NCI-H1436 (cell line): Measurements from ENCODE around the gene KCNMA1.

ENCODE experiments used
- DNase-seq: peaks from one replicate; lab custom pipeline; 2025; lab: John Stamatoyannopoulos, UW

The KCNMA1 gene

DNA sequence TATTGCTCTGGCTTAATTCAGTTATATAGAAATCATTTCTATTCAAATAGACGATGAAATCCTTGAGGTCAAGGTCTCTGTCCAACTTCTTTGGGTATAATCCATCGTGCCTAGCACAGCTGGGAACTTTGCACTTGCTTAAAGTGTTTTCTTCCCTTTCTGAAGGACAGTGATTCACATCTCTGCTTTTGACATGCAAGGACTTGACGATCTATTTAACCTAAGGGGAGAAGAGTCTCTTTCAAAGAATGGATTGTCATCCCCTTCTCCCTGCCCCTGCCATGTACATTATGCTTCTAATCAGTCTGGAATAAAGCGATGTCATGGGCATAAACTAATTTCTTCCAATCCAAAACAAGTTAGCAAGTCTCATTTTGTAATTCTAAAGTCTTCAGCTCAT is 488.6 kb downstream of the KCNMA1 start:
- DNase-seq, result no peak

DNA sequence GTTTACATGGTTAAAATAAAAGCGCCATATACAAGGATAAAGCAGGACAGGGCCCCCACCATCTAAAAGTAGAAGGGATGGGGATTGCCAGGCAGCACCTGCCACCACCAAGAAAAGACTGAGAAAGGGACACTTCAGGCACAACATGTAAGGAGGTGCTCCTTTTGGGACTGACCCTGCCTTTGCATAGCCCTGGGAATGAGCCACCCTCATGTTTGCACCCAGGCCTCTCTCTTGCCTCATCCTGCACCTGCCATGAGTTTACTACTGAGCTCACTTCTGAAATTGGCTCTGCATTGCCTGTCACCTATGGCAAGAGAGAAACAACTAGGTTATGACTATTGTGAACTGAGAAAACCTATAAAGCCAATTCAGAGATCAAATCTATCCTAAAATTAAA is 489.7 kb downstream of the KCNMA1 start:
- DNase-seq, result no peak

- DNase-seq, result no peak
Measured at GRCh38 chr10:77146712-77147336, 490.8 kb downstream of the KCNMA1 start.

DNA sequence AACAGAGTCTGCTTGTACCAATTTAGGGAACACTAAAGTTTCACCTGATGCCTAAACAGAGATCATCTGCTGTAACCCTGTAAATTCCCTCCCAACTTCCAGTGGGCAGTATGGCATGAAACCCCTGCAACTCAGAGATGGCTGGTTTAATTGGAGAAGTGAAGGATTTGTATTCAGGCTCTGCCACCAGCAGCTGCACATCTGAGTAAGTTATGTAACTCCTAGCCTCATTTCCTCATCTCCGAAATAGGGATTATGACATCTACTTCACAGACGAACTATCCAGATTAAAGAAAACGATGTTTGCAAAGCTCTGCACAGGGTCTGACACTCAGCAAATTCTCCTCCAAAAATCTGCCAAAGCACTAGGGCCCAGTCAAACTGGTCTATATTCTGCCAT is 493.0 kb downstream of the KCNMA1 start:
- DNase-seq, result no peak

DNA sequence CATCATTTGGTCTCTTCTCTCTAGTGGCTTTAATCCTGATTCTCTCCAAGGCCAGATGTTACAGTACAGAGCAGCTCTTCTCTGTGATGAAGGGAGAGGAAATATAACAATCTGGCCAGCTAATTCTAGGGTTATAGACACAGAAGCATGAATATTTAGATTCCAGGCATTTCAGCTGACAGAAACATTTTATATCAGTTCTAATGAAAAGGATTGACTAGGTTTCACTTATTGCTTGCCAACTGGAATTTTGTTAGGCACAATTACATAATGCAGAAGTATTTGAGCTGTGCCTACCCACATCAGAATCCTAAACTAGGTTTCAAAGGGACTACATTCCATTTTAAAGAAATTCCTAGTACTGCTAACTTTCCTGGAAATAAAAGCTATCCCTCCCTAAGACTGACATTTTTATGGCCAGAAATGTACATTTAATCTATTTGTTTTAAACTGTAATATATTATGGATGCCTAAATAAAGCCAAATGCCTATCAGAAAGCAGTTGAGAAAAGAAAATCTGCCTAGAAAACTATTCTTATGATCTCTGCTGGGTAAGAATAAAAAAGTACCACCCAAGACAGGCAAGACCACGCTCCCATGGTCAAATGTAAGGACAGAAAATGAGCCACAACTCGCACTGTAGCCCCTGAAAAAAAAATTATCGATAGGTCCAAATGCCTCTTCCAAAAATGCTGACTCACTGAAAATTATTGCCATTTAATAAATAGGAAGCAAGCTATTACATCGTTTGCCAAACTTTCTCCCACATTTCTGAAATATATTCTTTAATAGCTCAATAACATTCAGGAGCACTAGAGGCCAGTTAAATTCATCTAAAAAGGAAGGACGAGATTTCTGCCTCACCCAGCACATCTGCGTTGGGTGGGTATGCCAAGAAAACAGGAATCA is 498.1 kb downstream of the KCNMA1 start:
- DNase-seq, result no peak

DNA sequence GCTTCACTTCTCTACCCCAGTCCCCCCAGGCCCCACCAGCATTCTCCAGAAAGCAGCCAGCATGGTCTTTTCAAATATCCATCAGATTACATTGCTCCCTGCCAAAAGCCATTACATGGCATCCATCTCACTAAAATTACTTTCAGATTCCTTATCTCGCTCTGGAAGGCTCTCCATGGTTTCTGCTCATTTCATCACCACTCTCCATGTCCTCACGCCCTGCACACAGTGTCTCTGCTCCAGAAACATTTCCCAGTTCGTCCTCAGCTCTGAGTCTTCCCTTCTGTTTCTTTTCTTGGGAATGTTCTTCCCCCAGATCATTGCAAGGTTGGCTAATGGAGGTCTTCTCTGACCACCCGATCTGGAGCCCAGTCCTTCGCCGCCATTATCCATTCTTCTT is 499.1 kb downstream of the KCNMA1 start:
- DNase-seq, result no peak

- DNase-seq, result no peak
Measured at GRCh38 chr10:77135555-77135954, 502.1 kb downstream of the KCNMA1 start.

DNA sequence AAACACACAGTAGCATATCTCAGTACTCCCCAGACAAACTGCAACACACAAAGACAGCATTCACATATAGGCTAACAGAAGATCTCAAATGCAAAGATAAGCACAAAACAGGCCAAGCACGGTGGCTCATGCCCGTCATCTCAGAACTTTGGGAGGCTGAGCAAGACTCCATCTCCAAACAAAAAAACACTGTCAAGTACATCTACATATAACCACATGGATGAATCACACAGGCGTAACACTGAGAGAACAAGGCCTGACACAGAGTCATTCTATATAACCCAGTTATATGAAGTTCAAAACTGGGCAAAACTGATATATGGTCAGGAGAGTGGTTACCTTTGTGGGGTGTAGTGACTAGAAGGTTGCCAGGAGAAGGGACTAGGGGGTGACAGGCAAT is 506.4 kb downstream of the KCNMA1 start:
- DNase-seq, result no peak

DNA sequence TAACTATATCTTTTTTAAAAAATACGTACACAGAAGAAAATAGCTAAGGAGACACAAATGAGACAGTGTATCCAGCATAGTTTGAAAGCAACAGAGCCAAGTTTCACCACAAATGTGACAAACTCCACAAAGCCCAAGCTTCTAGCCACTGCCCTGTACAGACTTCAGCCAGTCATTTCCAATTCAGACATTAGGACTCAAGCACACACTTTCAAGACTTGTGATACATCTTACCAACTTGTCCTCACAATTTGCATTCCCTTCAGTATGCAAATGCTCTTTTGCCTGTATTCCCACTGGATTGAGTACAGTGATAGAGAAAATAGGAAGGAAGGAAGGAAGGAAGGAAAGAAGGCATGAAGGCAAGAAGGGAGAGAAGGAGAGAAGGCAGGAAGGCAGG is 510.4 kb downstream of the KCNMA1 start:
- DNase-seq, result no peak

DNA sequence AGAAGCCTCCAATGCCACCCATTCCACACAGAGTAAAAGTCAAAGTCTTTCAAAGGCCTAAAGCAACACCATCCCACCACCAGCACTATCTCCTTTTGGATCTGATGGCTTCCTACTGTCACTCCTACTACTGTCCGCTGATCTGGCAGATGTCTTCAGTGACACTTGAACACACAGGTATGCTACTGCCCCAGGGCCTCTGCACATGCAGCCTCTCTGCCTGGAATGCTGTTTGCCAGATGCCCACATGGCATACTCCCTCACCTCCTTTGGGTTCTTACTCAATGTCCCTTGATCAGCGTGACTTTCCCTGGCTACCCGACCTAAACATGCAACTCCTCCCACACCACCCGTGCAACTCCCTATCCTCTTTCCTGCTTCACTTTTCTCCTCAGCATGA is 512.4 kb downstream of the KCNMA1 start:
- no peak for DNase-seq

GRCh38 chr10:77123330-77123729 is 514.3 kb downstream of the KCNMA1 start:
- DNase-seq, result no peak

DNA sequence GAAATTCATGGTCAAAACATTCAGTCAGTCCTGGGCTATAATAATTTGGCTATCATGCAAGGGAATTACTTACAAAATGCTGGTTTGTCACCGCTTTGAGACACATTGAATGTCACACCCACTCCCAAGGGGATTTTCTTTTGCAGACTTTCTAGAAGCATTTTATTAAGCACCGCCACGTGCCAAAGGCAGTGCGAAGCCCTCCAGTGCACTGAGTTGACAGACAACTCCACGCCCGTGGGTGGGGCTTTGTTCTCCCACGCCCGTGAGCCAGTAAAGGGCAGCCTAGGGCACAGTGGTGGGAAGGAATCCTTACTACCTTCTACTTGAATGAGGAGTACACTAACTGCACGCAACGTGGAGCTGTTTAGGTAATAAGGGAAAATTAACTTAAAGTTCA is 515.8 kb downstream of the KCNMA1 start:
- DNase-seq, result no peak

GRCh38 chr10:77120666-77121376 is 516.8 kb downstream of the KCNMA1 start:
- no peak for DNase-seq

DNA sequence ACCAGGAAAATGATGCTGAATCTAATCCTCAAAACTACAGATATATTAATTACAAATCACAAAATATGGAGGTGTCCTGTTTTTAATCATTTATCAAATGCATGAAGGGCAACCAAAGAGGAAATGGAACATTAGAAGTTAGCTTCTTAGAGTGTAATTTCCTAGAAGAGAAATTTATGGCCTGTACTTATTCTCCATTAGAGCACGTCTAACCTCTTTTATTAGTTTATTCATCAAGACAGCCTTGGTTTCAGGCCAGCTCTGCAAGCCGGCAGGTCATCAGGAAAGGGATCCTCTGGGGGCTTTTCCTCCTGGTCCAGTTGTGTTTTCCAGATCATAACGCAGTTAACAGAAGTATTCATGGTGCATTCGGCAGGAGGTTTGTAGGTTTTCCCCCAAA is 517.6 kb downstream of the KCNMA1 start:
- DNase-seq, result no peak

DNA sequence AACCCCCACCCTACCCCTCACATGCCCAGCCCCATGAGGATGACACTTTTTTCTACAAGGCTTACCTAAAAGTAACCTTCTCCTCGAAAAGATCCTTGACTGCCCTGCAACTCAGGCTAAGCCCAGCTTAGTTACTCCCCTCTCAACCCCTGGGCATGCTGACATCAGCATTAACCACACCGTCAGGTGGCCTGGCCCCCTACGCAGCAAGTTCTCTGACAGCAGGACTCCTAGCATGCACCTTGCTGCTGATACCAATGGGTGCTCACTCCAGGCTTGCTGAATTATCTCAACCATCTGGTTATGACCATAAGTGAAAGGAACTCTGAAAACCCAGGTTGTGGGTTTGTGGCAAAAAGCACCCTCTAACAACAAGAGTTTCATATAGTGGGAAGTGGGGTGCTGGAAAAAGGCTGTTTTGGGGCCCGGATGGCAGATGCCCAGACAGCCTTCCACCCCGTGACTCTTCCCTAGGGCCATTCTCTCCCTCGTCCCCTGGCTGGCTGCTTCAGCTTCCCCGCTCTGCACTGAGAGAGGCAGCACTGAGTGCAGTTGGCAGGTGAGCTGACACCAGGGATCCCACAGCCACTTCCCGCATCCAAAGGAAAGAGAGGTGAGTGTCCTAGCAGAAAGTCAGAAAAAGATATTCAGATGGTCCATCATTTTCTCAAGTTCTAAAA is 518.9 kb downstream of the KCNMA1 start:
- no peak for DNase-seq

DNA sequence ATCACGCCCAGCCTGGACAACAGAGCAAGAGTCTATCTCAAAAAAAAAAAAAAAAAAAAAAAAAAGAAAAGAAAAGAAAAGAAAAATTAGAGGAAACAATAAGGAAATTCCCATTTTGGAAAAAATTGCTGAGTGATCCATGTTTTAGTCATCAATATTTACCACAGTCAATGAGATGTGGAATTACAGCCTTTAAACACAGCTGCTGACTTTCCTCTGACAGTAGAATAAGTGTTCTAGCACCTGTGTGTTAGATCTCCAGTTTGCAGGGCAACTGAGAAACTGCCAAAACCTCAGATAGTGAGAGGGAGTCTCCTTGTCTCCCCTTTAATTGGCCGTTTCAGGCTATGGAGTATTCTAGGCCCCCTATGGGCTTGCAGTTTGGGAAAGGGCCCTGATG is 520.1 kb downstream of the KCNMA1 start:
- no peak for DNase-seq

DNA sequence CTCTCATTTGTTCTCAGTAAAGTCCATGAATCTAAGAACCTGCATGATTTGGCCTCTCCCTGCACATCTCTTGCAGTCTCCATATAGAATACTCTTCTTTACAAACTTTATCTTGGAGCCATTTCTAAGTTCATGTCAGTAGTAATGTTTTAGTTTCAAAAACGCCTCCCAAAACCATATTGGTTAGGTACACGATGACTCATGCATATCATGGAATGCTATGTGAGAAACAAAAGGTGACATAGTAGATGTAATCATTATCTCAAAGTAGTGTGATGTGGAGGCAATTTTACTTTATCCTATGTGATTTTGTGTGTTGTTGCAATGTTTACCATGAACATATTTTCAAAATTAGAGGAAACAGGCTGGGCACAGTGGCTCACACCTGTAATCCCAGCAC is 520.7 kb downstream of the KCNMA1 start:
- no peak for DNase-seq

DNA sequence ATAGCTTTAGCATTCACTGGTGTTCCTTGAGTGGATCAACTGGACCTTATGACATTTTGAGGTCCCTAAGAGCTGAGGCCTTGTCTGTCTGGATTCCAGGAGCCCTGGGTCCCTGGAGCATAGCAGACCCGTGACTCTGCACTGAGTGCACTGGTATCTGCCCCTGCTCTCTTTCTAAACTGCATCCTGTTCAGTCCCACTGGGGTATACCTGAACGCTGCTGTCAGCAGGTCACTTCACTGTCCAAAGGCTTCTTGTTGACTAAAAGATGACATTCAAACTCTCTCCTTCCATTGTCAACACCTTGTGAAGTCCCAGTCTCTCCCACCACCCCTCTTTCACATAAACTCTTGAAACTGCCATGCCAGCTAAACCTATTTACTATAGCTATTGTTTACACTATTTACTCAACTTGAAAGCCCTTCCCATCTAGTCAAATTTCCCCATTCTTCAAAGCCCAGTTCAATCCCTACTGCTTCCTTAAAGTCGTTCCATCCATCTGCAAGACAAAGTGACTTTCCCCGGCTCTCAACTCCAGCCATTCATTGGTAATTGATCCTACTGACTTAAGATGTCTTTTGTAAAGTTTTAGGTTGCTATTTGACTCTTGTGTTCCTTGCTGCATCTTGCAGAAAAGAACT is 523.3 kb downstream of the KCNMA1 start:
- DNase-seq, result no peak

GRCh38 chr10:77111611-77112550 is 525.7 kb downstream of the KCNMA1 start:
- peak; percentile 32 for DNase-seq

DNA sequence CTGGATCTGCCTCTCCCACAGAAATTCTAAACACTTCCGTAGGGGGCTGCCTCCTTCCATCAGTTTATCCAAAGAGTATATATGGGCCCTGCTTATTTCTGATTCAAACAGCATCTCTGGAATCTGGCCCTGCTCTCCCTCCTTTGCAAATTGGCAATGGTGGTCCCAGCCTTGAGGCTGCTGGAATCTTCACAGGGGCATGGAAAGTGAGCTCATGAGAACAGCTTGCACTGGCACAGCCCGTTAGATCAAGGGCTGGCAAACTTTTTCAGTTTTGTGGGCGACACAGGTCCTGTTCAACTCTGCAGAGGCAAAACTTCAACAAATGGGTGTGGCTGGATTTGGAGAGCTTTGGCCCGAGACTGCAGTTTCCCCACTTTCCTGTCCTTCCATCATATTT is 526.9 kb downstream of the KCNMA1 start:
- no peak for DNase-seq
